ENCODE results near the gene IPPK. TPM values are rescaled to one million over a fixed set of nuclear protein-coding genes. Genes with fewer than 3 reads are reported as not detected.

IPPK gene
- total RNA-seq, 3 donors from 2014 or later, result 6.8 to 9.0 (median 7.7) TPM

DNA sequence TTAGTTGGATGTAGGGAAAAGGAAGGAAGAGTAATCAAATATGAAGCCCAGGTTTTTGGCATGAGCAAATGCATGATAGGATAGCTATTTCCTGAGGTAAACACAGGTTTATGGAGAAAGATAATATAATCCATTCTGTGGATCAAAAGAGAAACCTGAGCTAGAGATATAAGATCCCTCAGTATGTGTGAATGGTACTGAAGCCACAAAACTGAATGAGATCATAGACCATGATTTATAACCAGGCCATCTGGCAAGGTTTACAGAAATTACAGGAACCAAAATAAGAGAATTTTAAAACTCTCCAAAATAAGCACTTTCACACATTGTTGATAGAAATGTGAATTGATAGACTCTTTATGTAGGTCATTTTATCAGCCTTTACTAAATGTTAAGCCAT is 105.4 kb downstream of the IPPK start:
- TF ChIP-seq, protein P1, sequence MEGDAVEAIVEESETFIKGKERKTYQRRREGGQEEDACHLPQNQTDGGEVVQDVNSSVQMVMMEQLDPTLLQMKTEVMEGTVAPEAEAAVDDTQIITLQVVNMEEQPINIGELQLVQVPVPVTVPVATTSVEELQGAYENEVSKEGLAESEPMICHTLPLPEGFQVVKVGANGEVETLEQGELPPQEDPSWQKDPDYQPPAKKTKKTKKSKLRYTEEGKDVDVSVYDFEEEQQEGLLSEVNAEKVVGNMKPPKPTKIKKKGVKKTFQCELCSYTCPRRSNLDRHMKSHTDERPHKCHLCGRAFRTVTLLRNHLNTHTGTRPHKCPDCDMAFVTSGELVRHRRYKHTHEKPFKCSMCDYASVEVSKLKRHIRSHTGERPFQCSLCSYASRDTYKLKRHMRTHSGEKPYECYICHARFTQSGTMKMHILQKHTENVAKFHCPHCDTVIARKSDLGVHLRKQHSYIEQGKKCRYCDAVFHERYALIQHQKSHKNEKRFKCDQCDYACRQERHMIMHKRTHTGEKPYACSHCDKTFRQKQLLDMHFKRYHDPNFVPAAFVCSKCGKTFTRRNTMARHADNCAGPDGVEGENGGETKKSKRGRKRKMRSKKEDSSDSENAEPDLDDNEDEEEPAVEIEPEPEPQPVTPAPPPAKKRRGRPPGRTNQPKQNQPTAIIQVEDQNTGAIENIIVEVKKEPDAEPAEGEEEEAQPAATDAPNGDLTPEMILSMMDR (IDR thresholded peaks at IDR 0.05), result no peak
- intact Hi-C loops (cut with DNase I, micrococcal nuclease), result no loop called here
- no peaks in the 10 kb centered on the region for H3K36me3 ChIP-seq (ENCODE audit: low read depth)
- ATAC-seq (peak; percentile 42), DNase-seq (no peak)
- no peak overlapping the region for H3K4me3 ChIP-seq
- H3K4me1 ChIP-seq (ENCODE audit: low read depth), result no peaks in the 10 kb centered on the region
- no peaks in the 10 kb centered on the region for H3K9me3 ChIP-seq

Other genes starting within 250 kb of the IPPK start
- gene OMD, start 245.7 kb downstream of the IPPK start, total RNA-seq, result 1 to 10 TPM in 2 of 3 donors, under 1 TPM in 1; 0.87 to 5.1 (median 1.8) TPM
- gene ASPN, start 187.6 kb downstream of the IPPK start, total RNA-seq, result 1 to 10 TPM; 1.1 to 5.1 (median 1.3) TPM
- gene ECM2, start 134.1 kb downstream of the IPPK start, total RNA-seq, result 1 to 10 TPM; 1.0 to 5.0 (median 1.9) TPM
- gene BICD2, start 94.7 kb upstream of the IPPK start, total RNA-seq, result 10 to 100 TPM in 1 of 3 donors, 1 to 10 TPM in 2; 6.8 to 36.1 (median 8.6) TPM
- 10 to 100 TPM in 1 of 3 donors, 1 to 10 TPM in 2; 5.0 to 10.9 (median 7.5) TPM for gene ZNF484, start 207.9 kb upstream of the IPPK start, total RNA-seq